Measurements from ENCODE around the gene CCDC106.

CCDC106 gene

DNA sequence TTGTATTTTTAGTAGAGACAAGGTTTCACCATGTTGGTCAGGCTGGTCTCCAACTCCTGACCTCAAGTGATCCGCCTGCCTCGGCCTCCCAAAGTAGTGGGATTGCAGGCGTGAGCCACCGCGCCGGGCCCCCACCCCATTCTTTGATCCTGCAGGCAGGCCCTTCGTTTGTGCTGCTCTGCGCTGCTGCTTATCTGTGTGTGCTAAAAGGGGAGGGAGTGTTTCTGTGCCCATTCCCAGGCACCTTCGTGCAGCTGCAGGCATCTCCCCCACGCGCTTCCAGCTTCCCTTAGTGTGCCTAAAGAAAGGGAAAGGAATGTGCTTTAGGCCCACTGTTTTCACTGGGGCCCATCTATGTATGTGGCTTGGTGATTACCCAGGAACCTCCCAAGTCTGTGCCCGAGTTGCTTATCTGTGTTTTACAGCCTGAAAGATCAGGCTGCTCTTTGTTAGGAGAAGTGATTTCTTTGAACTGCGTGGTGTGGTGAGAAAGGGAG is 54.2 kb downstream of the CCDC106 start:
- Histone ChIP-seq H3K4me1 (peaks cover 2% of the 10 kb centered on the region), H3K79me2 (no peaks in the 10 kb centered on the region), H3K9me3 (ENCODE audit: control insufficient read depth, low read length) (no peaks in the 10 kb centered on the region), H3K9ac (no peak overlapping the region), H2AFZ (no peak overlapping the region), H3K27me3 (ENCODE audit: control insufficient read depth, insufficient read depth, low read length) (no peaks in the 10 kb centered on the region), H3K27ac (no peak overlapping the region), H3K4me3 (ENCODE audit: low read depth, low read length) (no peak overlapping the region), H3K4me2 (ENCODE audit: low read length) (no peak overlapping the region), H3K36me3 (ENCODE audit: control insufficient read depth, insufficient read depth, low read length) (no peaks in the 10 kb centered on the region)
- TF ChIP-seq, protein P1, sequence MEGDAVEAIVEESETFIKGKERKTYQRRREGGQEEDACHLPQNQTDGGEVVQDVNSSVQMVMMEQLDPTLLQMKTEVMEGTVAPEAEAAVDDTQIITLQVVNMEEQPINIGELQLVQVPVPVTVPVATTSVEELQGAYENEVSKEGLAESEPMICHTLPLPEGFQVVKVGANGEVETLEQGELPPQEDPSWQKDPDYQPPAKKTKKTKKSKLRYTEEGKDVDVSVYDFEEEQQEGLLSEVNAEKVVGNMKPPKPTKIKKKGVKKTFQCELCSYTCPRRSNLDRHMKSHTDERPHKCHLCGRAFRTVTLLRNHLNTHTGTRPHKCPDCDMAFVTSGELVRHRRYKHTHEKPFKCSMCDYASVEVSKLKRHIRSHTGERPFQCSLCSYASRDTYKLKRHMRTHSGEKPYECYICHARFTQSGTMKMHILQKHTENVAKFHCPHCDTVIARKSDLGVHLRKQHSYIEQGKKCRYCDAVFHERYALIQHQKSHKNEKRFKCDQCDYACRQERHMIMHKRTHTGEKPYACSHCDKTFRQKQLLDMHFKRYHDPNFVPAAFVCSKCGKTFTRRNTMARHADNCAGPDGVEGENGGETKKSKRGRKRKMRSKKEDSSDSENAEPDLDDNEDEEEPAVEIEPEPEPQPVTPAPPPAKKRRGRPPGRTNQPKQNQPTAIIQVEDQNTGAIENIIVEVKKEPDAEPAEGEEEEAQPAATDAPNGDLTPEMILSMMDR (IDR thresholded peaks at IDR 0.05) = no peak
